Measurements from ENCODE around the gene USP32. TPM values are rescaled to one million over a fixed set of nuclear protein-coding genes. Genes with fewer than 3 reads are reported as not detected.

Gene USP32
- total and polyA plus RNA-seq, 2 of the 8 experiments (the other 6 are each of a cell fraction or from before 2014, with no cell fraction given) = 29.6 to 112 TPM

DNA sequence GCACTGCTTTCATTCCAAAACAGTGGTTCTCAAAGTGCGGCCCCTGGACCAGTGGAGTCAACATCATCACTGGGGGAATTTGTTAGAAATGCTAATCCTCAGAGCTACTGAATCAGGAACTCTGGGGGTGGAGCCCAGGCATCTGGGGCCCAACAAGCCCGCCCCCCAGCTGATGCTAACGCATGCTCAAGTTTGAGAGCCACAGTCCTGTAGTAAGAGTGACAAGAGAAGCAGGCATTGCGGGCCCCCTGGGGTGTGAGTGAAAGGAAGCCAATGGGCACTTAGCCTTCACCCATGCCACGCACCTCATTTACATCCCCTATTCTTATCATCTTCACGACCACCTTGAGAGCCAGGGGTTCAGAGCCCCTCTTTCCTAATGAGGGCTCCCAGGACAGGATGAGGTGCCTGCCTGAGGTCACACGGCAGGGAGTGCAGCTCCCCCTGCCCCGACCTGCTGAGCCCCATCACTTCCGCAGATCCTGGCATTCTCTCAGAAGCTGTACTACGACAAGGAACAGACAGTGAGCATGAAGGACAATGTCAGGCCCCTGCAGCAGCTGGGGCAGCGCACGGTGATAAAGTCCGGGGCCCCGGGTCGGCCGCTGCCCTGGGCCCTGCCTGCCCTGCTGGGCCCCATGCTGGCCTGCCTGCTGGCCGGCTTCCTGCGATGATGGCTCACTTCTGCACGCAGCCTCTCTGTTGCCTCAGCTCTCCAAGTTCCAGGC lies 233.0 kb downstream of the USP32 start:
- peak overlapping the region; percentile 95; the same call in 1 of the 2 replicates for H2BK12ac ChIP-seq (ENCODE audit: low read depth, low read length)
- H3K79me1 ChIP-seq (ENCODE audit: low read depth, low read length) = no peaks in the 10 kb centered on the region
- H3K4ac ChIP-seq (replicated peaks; ENCODE audit: insufficient read length, low read depth, low read length) = peak overlapping the region; percentile 84
- peak overlapping the region; percentile 45 for H4K8ac ChIP-seq (ENCODE audit: extremely low read depth, insufficient read depth, low read length)
- peak overlapping the region; percentile 24 to 46; a peak in 3 of 4 replicates for H3K4me2 ChIP-seq (ENCODE audit: insufficient read depth in 1 of 2, low read depth in 2 of 2, low read length in 2 of 2)
- H2BK15ac ChIP-seq (ENCODE audit: low read length) = peak overlapping the region; percentile 92; the same call in 1 of the 2 replicates
- no peaks in the 10 kb centered on the region for H3K36me3 ChIP-seq (ENCODE audit: control insufficient read depth in 2 of 4, insufficient read depth in 4 of 4, low read length in 3 of 4)
- peaks cover 7 to 51% (median 36%) of the 10 kb centered on the region in 4 experiments for H3K4me1 ChIP-seq (replicated peaks in 1 of 4; ENCODE audit: control insufficient read depth in 3 of 4, insufficient read depth in 4 of 4, low read length in 3 of 4)
- H3K9me3 ChIP-seq (ENCODE audit: insufficient read depth in 2 of 2, low read depth in 1 of 2, low read length in 1 of 2) = no peaks in the 10 kb centered on the region
- H2BK5ac ChIP-seq (ENCODE audit: low read depth, low read length) = peak overlapping the region; percentile 78; the same call in 1 of the 2 replicates
- H2AFZ ChIP-seq (ENCODE audit: low read length) = no peak overlapping the region
- WGBS, 2 experiments (ENCODE audit: extremely low coverage in 1 of 2, insufficient coverage in 1 of 2, insufficient read length in 1 of 2, insufficient replicate concordance in 2 of 2, low coverage in 1 of 2, low lambda C conversion rate in 2 of 2, missing lambda C conversion rate in 1 of 2) = 35% methylated on average over 19 of the region's 19 CpGs; no CpG with 5 or more reads in 1 of the 2 experiments
- POLR2A ChIA-PET (ENCODE audit: partially characterized antibody) = interaction anchor here (0.8 to 2.7 kb wide), 6 partner anchors 10 to 233 kb away, joined by 3 to 13 read pairs (median 5); partner anchors contain the start of gene USP32
- CTCF ChIA-PET (ENCODE audit: partially characterized antibody) = interaction anchor here (0.9 to 9.0 kb wide), 6 partner anchors 7 to 73 kb away, joined by 3 to 148 read pairs (median 8); partner anchors contain the start of gene CA4
- peak in 1 of 2 experiments; percentile 69 for DNase-seq (ENCODE audit: low read depth in 1 of 2, low spot score in 2 of 2)
- H3K27me3 ChIP-seq (replicated peaks in 1 of 4; ENCODE audit: control insufficient read depth in 3 of 4, extremely low read depth in 1 of 4, insufficient read depth in 3 of 4, low read length in 3 of 4) = no peaks in the 10 kb centered on the region
- H3K23me2 ChIP-seq (ENCODE audit: low read depth, low read length) = peaks cover 8% of the 10 kb centered on the region; the same call in 1 of the 2 replicates
- peaks cover 0 to 3% of the 10 kb centered on the region in 2 experiments for H4K20me1 ChIP-seq (replicated peaks in 1 of 2; ENCODE audit: control insufficient read depth in 1 of 2, insufficient read depth in 2 of 2, low read length in 2 of 2)
- peak overlapping the region in 2 of 4 experiments; percentile 14 to 22; a peak in 4 of 8 replicates for H3K4me3 ChIP-seq (ENCODE audit: extremely low read depth in 1 of 4, insufficient read depth in 2 of 4, low read depth in 3 of 4, low read length in 4 of 4)
- no peak overlapping the region for H2AK5ac ChIP-seq (ENCODE audit: low read depth, low read length)
- peak overlapping the region; percentile 11 for H4K5ac ChIP-seq (ENCODE audit: insufficient read length, low read depth, low read length)
- H3K23ac ChIP-seq (ENCODE audit: insufficient read length) = no peak overlapping the region
- no peak overlapping the region for H3K27ac ChIP-seq (ENCODE audit: low read depth, low read length)
- H3K56ac ChIP-seq (replicated peaks; ENCODE audit: insufficient read length, low read depth, low read length) = peak overlapping the region; percentile 17
- H3K9ac ChIP-seq (replicated peaks in 1 of 4; ENCODE audit: extremely low read depth in 1 of 4, low read depth in 3 of 4, low read length in 3 of 4) = no peak overlapping the region
- H3K18ac ChIP-seq (ENCODE audit: extremely low read depth, low read length) = peak overlapping the region; percentile 19; the same call in 1 of the 2 replicates
- H2BK120ac ChIP-seq (replicated peaks; ENCODE audit: low read depth, low read length) = peak overlapping the region; percentile 33
- H3K14ac ChIP-seq (ENCODE audit: insufficient read length) = no peak overlapping the region
- H2BK20ac ChIP-seq (ENCODE audit: low read length) = no peak overlapping the region; the same call in 1 of the 2 replicates
- H4K91ac ChIP-seq (replicated peaks; ENCODE audit: insufficient read length, low read length) = peak overlapping the region; percentile 67
- no peaks in the 10 kb centered on the region for H3K79me2 ChIP-seq (ENCODE audit: control insufficient read depth in 1 of 2, insufficient read depth in 2 of 2, low read length in 2 of 2)
- FAIRE-seq = no peak
- no peak for TF ChIP-seq KDM4A (IDR thresholded peaks at IDR 0.05; ENCODE audit: low read depth, low read length, severe bottlenecking)
- no peak for TF ChIP-seq SP4 (IDR thresholded peaks at IDR 0.05; ENCODE audit: low read length)
- TF ChIP-seq, protein P1, sequence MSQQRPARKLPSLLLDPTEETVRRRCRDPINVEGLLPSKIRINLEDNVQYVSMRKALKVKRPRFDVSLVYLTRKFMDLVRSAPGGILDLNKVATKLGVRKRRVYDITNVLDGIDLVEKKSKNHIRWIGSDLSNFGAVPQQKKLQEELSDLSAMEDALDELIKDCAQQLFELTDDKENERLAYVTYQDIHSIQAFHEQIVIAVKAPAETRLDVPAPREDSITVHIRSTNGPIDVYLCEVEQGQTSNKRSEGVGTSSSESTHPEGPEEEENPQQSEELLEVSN (IDR thresholded peaks at IDR 0.05) = no peak
- no peak for TF ChIP-seq GABPA (IDR thresholded peaks at IDR 0.05; ENCODE audit: borderline replicate concordance, insufficient read depth, low read length)
- no peak for TF ChIP-seq JUN (IDR thresholded peaks at IDR 0.05; ENCODE audit: low read depth, low read length)
- no peak for TF ChIP-seq SUZ12 (IDR thresholded peaks at IDR 0.05; ENCODE audit: low read length)
- no peak for TF ChIP-seq ATF3 (IDR thresholded peaks at IDR 0.05; ENCODE audit: insufficient read depth, low read depth, low read length)
